Fibroblast of skin of left quadriceps (primary cell): ENCODE data around the gene ACD.

Experiments used
- DNase-seq, 2 experiments: peaks; one replicate each; pipeline ENCODE4 v3.0.0-alpha.2; 2013; ENCODE audit warnings: low read depth in 2 of 2

The ACD gene

GRCh38 chr16:67661886-67662652, 2.0 kb upstream of the ACD start:
- no peak for DNase-seq

- no peak for DNase-seq
Measured at GRCh38 chr16:67661101-67661761, 1.2 kb upstream of the ACD start.

- DNase-seq, result peak; percentile 91 to 93
Measured at GRCh38 chr16:67660564-67661028, 536 bp upstream of the ACD start, which contains the start of gene PARD6A. Gene PARD6A, plus strand, starts transcription at chr16:67660960. Its CDS starts 79 bp downstream, at chr16:67661039.

DNA sequence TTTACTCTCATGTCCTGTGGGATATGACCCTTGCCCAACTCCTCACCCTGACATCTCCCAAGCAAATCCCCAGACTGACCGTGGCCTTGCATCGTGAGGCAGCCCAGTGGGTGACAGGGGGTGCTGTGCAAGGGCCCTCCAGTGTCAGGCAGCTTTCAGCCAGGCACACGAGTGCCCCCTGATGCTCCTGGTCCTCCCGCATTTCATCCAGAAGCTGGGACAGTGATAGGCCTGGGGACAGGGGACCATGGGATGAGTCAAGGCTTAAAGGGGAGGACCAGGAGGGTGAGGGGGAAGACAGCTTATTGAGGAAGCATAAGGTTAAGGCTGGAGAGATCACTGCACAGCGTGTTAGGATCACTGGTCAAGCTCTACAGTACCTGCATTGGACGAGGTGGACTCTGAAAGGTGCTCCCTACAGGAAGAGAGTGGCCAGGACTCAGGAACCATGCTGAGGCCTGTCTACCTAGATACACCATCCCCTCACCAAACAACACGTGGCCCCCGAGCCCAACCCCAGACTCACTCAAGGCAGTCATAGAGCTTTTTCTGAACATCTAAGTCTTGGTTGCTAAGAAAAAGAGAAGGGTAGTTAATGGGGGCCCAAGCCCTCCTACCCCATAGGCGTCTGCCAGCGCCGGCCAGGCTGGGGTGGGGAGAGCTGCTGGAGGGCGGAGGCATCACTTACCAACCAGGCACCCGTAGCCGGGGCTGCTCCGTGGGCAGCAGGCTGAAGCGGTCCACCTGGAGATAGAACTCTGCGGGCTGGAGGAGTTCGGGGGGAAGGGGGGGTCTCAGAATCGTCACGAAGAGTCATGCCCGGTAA, 998 bp downstream of the ACD start:
- no peak for DNase-seq

GRCh38 chr16:67657751-67658518, 2.1 kb downstream of the ACD start:
- no peak for DNase-seq

GRCh38 chr16:67657017-67657608, 2.9 kb downstream of the ACD start:
- DNase-seq, result no peak

DNA sequence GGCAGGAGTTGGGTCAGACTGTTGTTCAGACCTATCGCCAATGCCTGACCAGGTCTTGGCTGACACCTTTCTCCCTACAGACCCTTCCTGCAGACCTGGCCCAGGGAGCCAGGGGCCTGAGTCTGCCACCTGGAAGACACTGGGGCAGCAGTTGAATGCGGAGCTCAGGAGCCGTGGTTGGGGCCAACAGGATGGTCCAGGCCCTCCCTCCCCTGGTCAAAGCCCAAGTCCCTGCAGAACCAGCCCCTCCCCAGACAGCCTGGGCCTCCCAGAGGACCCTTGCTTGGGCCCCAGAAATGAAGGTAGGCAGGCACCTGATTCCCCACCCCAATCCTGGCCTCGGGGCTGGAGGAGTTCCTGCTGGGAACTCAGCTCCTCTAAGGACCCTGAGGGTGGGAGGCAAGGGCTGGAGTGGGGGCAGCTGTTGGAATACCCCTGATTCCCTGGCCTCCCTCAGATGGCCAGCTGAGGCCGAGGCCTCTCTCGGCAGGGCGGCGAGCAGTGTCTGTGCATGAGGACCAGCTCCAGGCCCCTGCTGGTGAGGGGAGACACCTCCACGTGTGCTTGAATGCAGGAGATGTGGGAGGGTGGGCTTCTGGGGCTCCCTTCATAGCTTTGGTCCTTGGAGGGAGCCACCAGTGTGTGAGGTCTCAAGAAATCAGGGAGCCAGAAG, 3.6 kb downstream of the ACD start:
- DNase-seq, result no peak

DNA sequence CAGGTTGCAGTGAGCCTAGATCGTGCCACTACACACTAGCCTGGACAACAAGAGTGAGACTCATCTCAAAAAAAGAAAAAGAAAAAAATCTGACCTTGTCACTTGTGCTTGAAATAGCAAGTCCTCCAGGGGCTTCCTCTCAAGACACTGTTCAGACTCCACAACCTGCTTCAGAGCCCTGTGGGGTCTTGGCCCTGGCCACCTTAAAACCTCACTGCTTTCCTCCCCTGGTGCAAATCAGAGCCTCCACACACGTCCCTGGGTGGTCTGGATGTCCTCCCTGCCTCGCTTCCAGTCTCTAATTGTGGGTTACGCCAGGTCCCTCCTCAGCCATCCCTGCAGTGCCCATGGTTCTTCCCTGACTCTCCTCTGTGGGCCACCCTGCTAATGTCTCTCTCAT, 4.7 kb downstream of the ACD start:
- DNase-seq, result no peak

DNA sequence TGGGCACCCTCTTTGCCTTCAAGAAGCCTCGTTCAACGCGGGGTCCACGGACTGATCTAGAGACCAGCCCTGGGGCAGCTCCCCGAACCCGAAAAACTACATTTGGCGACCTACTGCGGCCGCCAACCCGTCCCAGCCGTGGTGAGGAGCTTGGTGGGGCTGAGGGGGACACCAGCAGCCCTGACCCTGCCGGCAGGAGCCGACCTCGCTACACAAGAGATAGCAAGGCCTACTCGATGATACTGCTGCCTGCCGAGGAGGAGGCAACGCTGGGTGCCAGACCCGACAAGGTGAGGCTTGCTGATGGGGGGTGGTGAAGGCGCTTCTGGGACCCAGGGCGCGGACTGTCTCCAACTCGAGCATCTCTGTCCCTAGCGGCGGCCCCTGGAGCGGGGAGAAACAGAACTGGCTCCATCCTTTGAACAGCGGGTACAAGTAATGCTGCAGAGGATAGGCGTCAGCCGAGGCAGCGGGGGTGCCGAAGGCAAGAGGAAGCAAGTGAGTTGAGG, 5.6 kb downstream of the ACD start:
- DNase-seq, result no peak

DNA sequence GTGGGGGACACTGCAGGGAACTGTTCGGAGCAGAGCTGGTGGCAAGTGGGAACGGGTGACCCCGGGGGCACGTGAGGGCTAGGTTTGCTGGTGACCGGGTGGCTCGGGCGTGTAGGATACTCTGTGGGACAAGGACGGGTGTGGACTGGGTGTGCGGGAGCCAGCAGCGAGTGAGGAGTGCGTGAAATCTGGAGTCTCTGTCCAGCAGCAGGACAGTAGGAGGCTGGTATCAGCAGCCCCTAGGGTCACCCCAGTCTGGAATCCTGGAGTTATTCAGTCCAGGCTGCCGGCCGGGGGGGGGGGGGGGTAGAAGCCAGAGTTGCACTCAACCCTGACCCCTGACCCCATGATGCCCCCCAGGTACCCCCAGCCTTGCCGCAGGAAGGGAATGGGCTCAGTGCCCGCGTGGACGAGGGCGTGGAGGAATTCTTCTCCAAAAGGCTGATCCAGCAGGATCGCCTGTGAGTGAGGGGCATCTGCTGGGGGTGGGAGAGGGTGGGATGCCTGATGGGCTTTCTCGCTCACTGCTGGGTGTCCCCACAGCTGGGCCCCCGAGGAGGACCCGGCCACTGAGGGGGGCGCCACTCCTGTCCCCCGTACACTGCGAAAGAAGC, 6.2 kb downstream of the ACD start:
- no peak for DNase-seq

DNA sequence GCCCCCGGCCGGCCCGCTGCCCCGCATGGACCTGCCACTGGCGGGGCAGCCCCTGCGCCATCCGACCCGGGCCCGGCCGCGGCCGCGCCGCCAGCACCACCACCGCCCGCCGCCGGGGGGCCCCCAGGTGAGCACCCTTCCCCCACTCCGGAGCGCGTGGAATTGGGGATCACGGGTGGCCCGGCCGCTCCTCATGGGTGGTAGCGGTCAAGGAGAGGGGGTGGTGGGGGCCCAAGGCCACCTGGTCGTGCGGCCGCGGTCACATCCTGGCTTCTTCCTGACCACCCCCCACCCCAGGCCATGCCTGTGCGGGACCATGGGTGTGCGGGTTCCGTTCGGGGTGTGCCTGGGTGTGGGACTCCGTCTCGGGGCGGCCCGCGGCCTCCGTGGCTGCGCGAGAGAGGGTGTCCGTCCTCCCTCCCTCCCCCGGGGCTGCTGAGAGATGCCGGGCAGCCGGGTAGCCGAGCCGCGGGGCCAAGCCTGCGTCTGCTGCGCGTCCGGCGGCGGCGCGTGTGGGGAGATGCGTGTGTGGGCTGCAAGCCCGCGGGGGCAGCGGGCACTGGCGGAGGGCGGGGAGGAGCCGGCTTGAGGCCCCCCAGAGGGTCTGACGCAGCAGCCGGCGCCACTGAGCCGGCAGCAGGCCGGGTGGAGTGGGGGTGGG, 6.8 kb downstream of the ACD start:
- no peak for DNase-seq

DNA sequence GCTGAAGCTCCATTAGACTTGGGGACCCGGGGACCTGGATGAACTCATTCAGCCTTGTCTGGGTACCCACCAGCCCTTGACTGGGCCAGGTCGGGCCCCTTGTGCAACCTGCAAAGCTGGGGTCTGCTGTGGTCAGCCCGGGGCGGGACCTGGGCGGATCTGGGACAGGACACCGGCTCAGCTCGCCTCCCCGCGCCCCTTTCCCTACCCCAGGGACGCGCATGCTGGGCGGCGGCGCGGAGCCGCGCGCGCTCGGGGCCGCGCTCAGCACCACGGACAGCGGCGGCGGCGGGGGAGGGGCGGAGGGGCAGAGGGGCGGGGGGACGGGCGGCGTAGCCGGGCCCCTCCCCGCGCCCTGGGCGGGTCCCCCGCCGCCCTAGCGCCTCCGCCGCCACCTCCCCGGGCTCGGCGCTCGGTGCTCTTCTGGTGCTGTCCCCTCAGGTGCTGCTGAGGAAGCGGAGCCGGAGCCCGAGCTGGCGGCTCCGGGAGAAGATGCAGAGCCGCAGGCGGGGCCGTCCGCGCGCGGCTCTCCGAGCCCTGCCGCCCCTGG, 7.4 kb downstream of the ACD start:
- no peak for DNase-seq

GRCh38 chr16:67651847-67652246, 8.2 kb downstream of the ACD start:
- no peak for DNase-seq

GRCh38 chr16:67651039-67651438, 9.0 kb downstream of the ACD start:
- no peak for DNase-seq

DNA sequence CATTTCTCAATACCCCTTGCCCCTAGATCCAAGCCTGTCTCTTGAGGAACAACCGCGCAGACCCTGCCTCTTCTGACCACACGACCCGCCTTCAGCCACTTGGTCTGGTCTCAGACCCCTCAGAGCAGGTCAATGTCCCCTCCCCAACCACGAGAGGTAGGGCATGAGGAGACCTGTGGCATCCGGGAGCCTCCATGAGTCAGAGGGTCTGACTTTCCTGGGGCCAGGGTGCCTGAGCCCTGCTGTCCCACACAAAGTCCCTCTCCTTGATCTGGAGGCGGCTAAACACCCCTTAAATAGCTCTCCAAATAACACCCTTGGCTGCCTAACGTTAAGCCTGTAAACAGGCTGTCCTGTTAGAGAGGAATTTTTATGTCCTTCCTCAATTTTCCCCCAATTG, 10.0 kb downstream of the ACD start:
- no peak for DNase-seq

- DNase-seq, result no peak
Measured at GRCh38 chr16:67649494-67649931, 10.5 kb downstream of the ACD start.

GRCh38 chr16:67648764-67649407, 11.2 kb downstream of the ACD start:
- no peak for DNase-seq

- DNase-seq, result no peak
Measured at GRCh38 chr16:67648088-67648763, 11.8 kb downstream of the ACD start.
